ENCODE measurements around the gene PURA.
"Not testable (repeated sequence)": the region's sequence is repeated elsewhere in the genome, so short reads cannot be mapped to it uniquely, and the experiment has no call there.

PURA gene

GRCh38 chr5:140141241-140141640 is 27.3 kb downstream of the PURA start:
- DNase-seq: no peak

- no peak for DNase-seq
Observed at GRCh38 chr5:140142246-140142645, 28.3 kb downstream of the PURA start.

- DNase-seq: no peak
Observed at GRCh38 chr5:140142856-140143255, 28.9 kb downstream of the PURA start.

- DNase-seq: no peak
Observed at GRCh38 chr5:140143521-140144258, 29.8 kb downstream of the PURA start.

GRCh38 chr5:140145256-140145655 is 31.3 kb downstream of the PURA start:
- no peak for DNase-seq

- no peak for DNase-seq
Observed at GRCh38 chr5:140145818-140146522, 32.1 kb downstream of the PURA start.

- DNase-seq: no peak
Observed at GRCh38 chr5:140146523-140146842, 32.6 kb downstream of the PURA start.

- no peak for DNase-seq
Observed at GRCh38 chr5:140147460-140147859, 33.6 kb downstream of the PURA start.

- DNase-seq: no peak
Observed at GRCh38 chr5:140148508-140148907, 34.6 kb downstream of the PURA start.

GRCh38 chr5:140150201-140150600 is 36.3 kb downstream of the PURA start:
- no peak for DNase-seq

- no peak for DNase-seq
Observed at GRCh38 chr5:140151144-140152021, 37.5 kb downstream of the PURA start.

GRCh38 chr5:140152022-140152999 is 38.4 kb downstream of the PURA start:
- DNase-seq: no peak

- DNase-seq: no peak
Observed at GRCh38 chr5:140153255-140153654, 39.3 kb downstream of the PURA start.

GRCh38 chr5:140153905-140154304 is 40.0 kb downstream of the PURA start:
- no peak for DNase-seq

GRCh38 chr5:140154710-140155381 is 40.9 kb downstream of the PURA start:
- DNase-seq: not testable (repeated sequence)

- DNase-seq: peak; percentile 70 to 81
Observed at GRCh38 chr5:140157032-140157781, 43.3 kb downstream of the PURA start.

- no peak for DNase-seq
Observed at GRCh38 chr5:140159014-140159927, 45.4 kb downstream of the PURA start.

- DNase-seq: no peak
Observed at GRCh38 chr5:140162275-140162674, 48.4 kb downstream of the PURA start.

- DNase-seq: no peak
Observed at GRCh38 chr5:140162781-140163180, 48.9 kb downstream of the PURA start.
